Medulla oblongata (tissue), 1 donor: ENCODE measurements around the gene AIFM3.
"Not testable (repeated sequence)": the region's sequence is repeated elsewhere in the genome, so short reads cannot be mapped to it uniquely, and the experiment has no call there.

ENCODE experiments used
- DNase-seq: peaks from one replicate; pipeline ENCODE4 v3.0.0-alpha.2; 2015; ENCODE audit errors: extremely low spot score

The AIFM3 gene

GRCh38 chr22:20942203-20942902, 24.7 kb upstream of the AIFM3 start:
- DNase-seq: not testable (repeated sequence)

GRCh38 chr22:20943104-20943933, 23.7 kb upstream of the AIFM3 start:
- no peak for DNase-seq

GRCh38 chr22:20944042-20944441, 23.0 kb upstream of the AIFM3 start:
- no peak for DNase-seq

GRCh38 chr22:20945578-20945934, 21.5 kb upstream of the AIFM3 start:
- no peak for DNase-seq

GRCh38 chr22:20946080-20946986, 20.7 kb upstream of the AIFM3 start:
- DNase-seq: no peak

GRCh38 chr22:20946991-20947390, 20.1 kb upstream of the AIFM3 start:
- no peak for DNase-seq

GRCh38 chr22:20948450-20948849, 18.6 kb upstream of the AIFM3 start:
- DNase-seq: no peak

- DNase-seq: no peak
Observed at GRCh38 chr22:20948989-20949388, 18.1 kb upstream of the AIFM3 start.

- DNase-seq: no peak
Observed at GRCh38 chr22:20949698-20950183, 17.3 kb upstream of the AIFM3 start.

- no peak for DNase-seq
Observed at GRCh38 chr22:20951151-20951931, 15.7 kb upstream of the AIFM3 start.

GRCh38 chr22:20951932-20952380, 15.1 kb upstream of the AIFM3 start:
- DNase-seq: no peak

GRCh38 chr22:20952544-20953341, 14.3 kb upstream of the AIFM3 start:
- no peak for DNase-seq

GRCh38 chr22:20953342-20953608, 13.8 kb upstream of the AIFM3 start:
- DNase-seq: no peak

GRCh38 chr22:20953668-20954500, 13.2 kb upstream of the AIFM3 start:
- DNase-seq: no peak

GRCh38 chr22:20955548-20955947, 11.5 kb upstream of the AIFM3 start:
- DNase-seq: no peak

GRCh38 chr22:20956258-20957101, 10.6 kb upstream of the AIFM3 start:
- DNase-seq: no peak

GRCh38 chr22:20957102-20957682, 9.9 kb upstream of the AIFM3 start:
- DNase-seq: no peak

- DNase-seq: no peak
Observed at GRCh38 chr22:20957683-20958431, 9.2 kb upstream of the AIFM3 start.
